Vagina (tissue), 2 donors: ENCODE measurements around the gene ATXN2. TPM values are rescaled to one million over a fixed set of nuclear protein-coding genes. Genes with fewer than 3 reads are reported as not detected.
A peak's percentile ranks its signal among the peaks of the same experiment; 100 is the strongest.

Source experiments
- DNase-seq, 2 donors: peaks; one replicate each; pipeline ENCODE4 v3.0.0-alpha.2; 2017; ENCODE audit errors: extremely low spot score in 2 of 2
- H3K27ac ChIP-seq: fragments of 200-600 bp; sonication (generic); one replicate; pipeline ENCODE4 v1.5.1; 2019
- H3K27me3 ChIP-seq: fragments of 200-600 bp; sonication (generic); one replicate; pipeline ENCODE4 v1.5.1; 2019
- H3K36me3 ChIP-seq, 2 donors: fragments of 200-600 bp; sonication (generic); one replicate each; pipeline ENCODE4 v1.5.1; 2017 to 2019
- H3K4me1 ChIP-seq: fragments of 200-600 bp; sonication (generic); one replicate; pipeline ENCODE4 v1.5.1; 2019
- H3K4me3 ChIP-seq, 2 donors: fragments of 200-600 bp; sonication (generic); 1 replicate in 1 of 2; 2 replicates in 1 of 2; pipeline ENCODE4 v1.5.1; 2016 to 2019
- H3K9me3 ChIP-seq: fragments of 200-600 bp; sonication (generic); one replicate; pipeline ENCODE4 v1.5.1; 2019
- CTCF ChIP-seq, 3 experiments: fragments of 450-650 bp in 2 of 3; fragments of 200-600 bp in 1 of 3; sonication (generic) in 1 of 3; IDR thresholded peaks; one replicate each; pipeline ENCODE4 v1.5.1; 2017 to 2019; ENCODE audit warnings: antibody characterized with exemption in 3 of 3, mild to moderate bottlenecking in 2 of 3, moderate library complexity in 2 of 3
- POLR2A ChIP-seq, 2 donors: fragments of 450-650 bp; IDR thresholded peaks; one replicate each; pipeline ENCODE4 v1.6.1; 2017; ENCODE audit warnings: antibody characterized with exemption in 2 of 2, mild to moderate bottlenecking in 2 of 2, moderate library complexity in 2 of 2
- POLR2AphosphoS5 ChIP-seq, 2 donors: sonication (generic); formaldehyde crosslinking; IDR thresholded peaks; one replicate each; pipeline ENCODE4 v1.9.0; 2017; ENCODE audit warnings: antibody characterized with exemption in 2 of 2, mild to moderate bottlenecking in 2 of 2, low read depth in 1 of 2; ENCODE audit not compliant: insufficient read depth in 1 of 2
- intact Hi-C: fragments of 100-400 bp; cut with DNase I; formaldehyde crosslinking; loops from one replicate; pipeline ENCODE4 v1.15.1; 2023
- total RNA-seq: library from RNA; depleted of rRNA; stranded (reverse); fragments of >200 nt; gene quantifications from one replicate; pipeline ENCODE4 v1.2.3, GENCODE V29; 2016

The ATXN2 gene
- total RNA-seq, 1 donor from 2014 or later, result 70.2 TPM

- H3K4me3 ChIP-seq, result no peak overlapping the region
- H3K36me3 ChIP-seq, result no peaks in the 10 kb centered on the region
- peaks cover 76% of the 10 kb centered on the region for H3K4me1 ChIP-seq
- peak overlapping the region; percentile 71 for H3K27ac ChIP-seq
- no peak for DNase-seq
- no peaks in the 10 kb centered on the region for H3K27me3 ChIP-seq
- TF ChIP-seq CTCF (IDR thresholded peaks at IDR 0.05) (no peak), POLR2AphosphoS5 (IDR thresholded peaks at IDR 0.05; ENCODE audit: insufficient read depth in 1 of 2, low read depth in 1 of 2) (no peak), POLR2A (IDR thresholded peaks at IDR 0.05) (no peak)
- H3K9me3 ChIP-seq, result no peaks in the 10 kb centered on the region
- intact Hi-C loops, result no loop called here
These were observed 162.3 kb downstream of the ATXN2 start for GRCh38 chr12:111436811-111437210.

- Histone ChIP-seq H3K4me3 (no peak overlapping the region), H3K27ac (peak overlapping the region; percentile 71), H3K4me1 (peaks cover 81% of the 10 kb centered on the region), H3K9me3 (no peaks in the 10 kb centered on the region), H3K36me3 (no peaks in the 10 kb centered on the region), H3K27me3 (no peaks in the 10 kb centered on the region)
- DNase-seq, result no peak
- intact Hi-C loops, result no loop called here
- TF ChIP-seq POLR2A (IDR thresholded peaks at IDR 0.05) (no peak), CTCF (IDR thresholded peaks at IDR 0.05) (no peak), POLR2AphosphoS5 (IDR thresholded peaks at IDR 0.05; ENCODE audit: insufficient read depth in 1 of 2, low read depth in 1 of 2) (no peak)
These were observed 162.8 kb downstream of the ATXN2 start for GRCh38 chr12:111436266-111436665.

GRCh38 chr12:111435661-111436201 lies 163.4 kb downstream of the ATXN2 start:
- peak overlapping the region; percentile 71 for H3K27ac ChIP-seq
- H3K4me3 ChIP-seq, result no peak overlapping the region
- no peaks in the 10 kb centered on the region for H3K9me3 ChIP-seq
- H3K36me3 ChIP-seq, result no peaks in the 10 kb centered on the region
- DNase-seq, result no peak
- peaks cover 81% of the 10 kb centered on the region for H3K4me1 ChIP-seq
- no peak for TF ChIP-seq POLR2AphosphoS5 (IDR thresholded peaks at IDR 0.05; ENCODE audit: insufficient read depth in 1 of 2, low read depth in 1 of 2)
- H3K27me3 ChIP-seq, result no peaks in the 10 kb centered on the region
- intact Hi-C loops, result no loop called here

- Histone ChIP-seq H3K4me1 (peaks cover 81% of the 10 kb centered on the region), H3K27me3 (no peaks in the 10 kb centered on the region), H3K36me3 (no peaks in the 10 kb centered on the region), H3K27ac (peak overlapping the region; percentile 71), H3K9me3 (no peaks in the 10 kb centered on the region), H3K4me3 (peak overlapping the region; percentile 12 to 14)
- intact Hi-C loops, result no loop called here
- DNase-seq, result no peak
- TF ChIP-seq CTCF (IDR thresholded peaks at IDR 0.05) (no peak), POLR2AphosphoS5 (IDR thresholded peaks at IDR 0.05; ENCODE audit: insufficient read depth in 1 of 2, low read depth in 1 of 2) (peak; percentile 56 to 71), POLR2A (IDR thresholded peaks at IDR 0.05) (no peak)
These were observed 164.3 kb downstream of the ATXN2 start for GRCh38 chr12:111434680-111435338.

- no peak for DNase-seq
- H3K36me3 ChIP-seq, result no peaks in the 10 kb centered on the region
- peak overlapping the region in 1 of 2 donors; percentile 14 for H3K4me3 ChIP-seq
- intact Hi-C loops, result no loop called here
- no peak for TF ChIP-seq POLR2AphosphoS5 (IDR thresholded peaks at IDR 0.05; ENCODE audit: insufficient read depth in 1 of 2, low read depth in 1 of 2)
- no peak for TF ChIP-seq CTCF (IDR thresholded peaks at IDR 0.05)
- no peak for TF ChIP-seq POLR2A (IDR thresholded peaks at IDR 0.05)
- peaks cover 87% of the 10 kb centered on the region for H3K4me1 ChIP-seq
- H3K9me3 ChIP-seq, result no peaks in the 10 kb centered on the region
- no peaks in the 10 kb centered on the region for H3K27me3 ChIP-seq
- peak overlapping the region; percentile 71 for H3K27ac ChIP-seq
These were observed 165.1 kb downstream of the ATXN2 start for GRCh38 chr12:111434049-111434448.
